Activated gamma-delta T cell (primary cell): Measurements from ENCODE around the gene BFSP1.

Experiments
- DNase-seq: peaks from one replicate; lab custom pipeline; 2025; lab: John Stamatoyannopoulos, UW

Gene BFSP1

GRCh38 chr20:17461941-17462340 lies 69.2 kb downstream of the BFSP1 start:
- DNase-seq = no peak

- no peak for DNase-seq
These were observed 71.1 kb downstream of the BFSP1 start for GRCh38 chr20:17460119-17460518.

GRCh38 chr20:17457588-17458190 lies 73.5 kb downstream of the BFSP1 start:
- DNase-seq = no peak

- DNase-seq = no peak
These were observed 74.1 kb downstream of the BFSP1 start for GRCh38 chr20:17457079-17457478.

- no peak for DNase-seq
These were observed 74.9 kb downstream of the BFSP1 start for GRCh38 chr20:17456279-17456678.

GRCh38 chr20:17453592-17453991 lies 77.6 kb downstream of the BFSP1 start:
- no peak for DNase-seq

GRCh38 chr20:17452441-17452840 lies 78.7 kb downstream of the BFSP1 start:
- DNase-seq = no peak

GRCh38 chr20:17449031-17449430 lies 82.1 kb downstream of the BFSP1 start:
- no peak for DNase-seq

- no peak for DNase-seq
These were observed 83.1 kb downstream of the BFSP1 start for GRCh38 chr20:17448071-17448470.

- no peak for DNase-seq
These were observed 85.0 kb downstream of the BFSP1 start for GRCh38 chr20:17446171-17446570.

- no peak for DNase-seq
These were observed 85.6 kb downstream of the BFSP1 start for GRCh38 chr20:17445543-17445942.

GRCh38 chr20:17444091-17444490 lies 87.1 kb downstream of the BFSP1 start:
- DNase-seq = no peak
